Kidney (tissue), 14 donors: ENCODE data around the gene POLA2. TPM values are rescaled to one million over a fixed set of nuclear protein-coding genes. Genes with fewer than 3 reads are reported as not detected.

Experiments
- DNase-seq, 5 donors: peaks; one replicate each; pipeline ENCODE4 v3.0.0-alpha.2; 2013 to 2020
- FAIRE-seq: peaks from 2 replicates; lab custom pipeline; 2012; peaks lifted over from hg19 to GRCh38; lab: Jason Lieb, UNC
- H3K27ac ChIP-seq, 2 donors: one replicate each; pipeline ENCODE4 v1.7.0; 2013; ENCODE audit warnings: low read depth in 2 of 2, low read length in 2 of 2, inconsistent platforms in 1 of 2
- H3K27me3 ChIP-seq: one replicate; pipeline ENCODE4 v1.7.1; 2013; ENCODE audit warnings: low read length, inconsistent platforms; ENCODE audit not compliant: control insufficient read depth, insufficient read depth
- H3K36me3 ChIP-seq, 3 donors: one replicate each; pipeline versions ENCODE4 v1.7.0 to v1.7.1; 2013; ENCODE audit warnings: low read length in 3 of 3, control low read depth in 1 of 3, inconsistent platforms in 1 of 3; ENCODE audit not compliant: insufficient read depth in 3 of 3, control insufficient read depth in 2 of 3
- H3K4me1 ChIP-seq, 3 donors: one replicate each; pipeline versions ENCODE4 v1.7.0 to v1.7.1; 2013; ENCODE audit warnings: low read length in 3 of 3, inconsistent platforms in 1 of 3, low read depth in 1 of 3; ENCODE audit not compliant: control insufficient read depth in 2 of 3, insufficient read depth in 2 of 3
- H3K4me3 ChIP-seq, 3 donors: one replicate each; pipeline versions ENCODE4 v1.7.0 to v1.8.1; 2013; ENCODE audit warnings: low read length in 3 of 3, control low read depth in 1 of 3, inconsistent platforms in 1 of 3
- H3K9ac ChIP-seq, 3 donors: one replicate each; pipeline versions ENCODE4 v1.7.0 to v1.7.1; 2013; ENCODE audit warnings: low read length in 3 of 3, control low read depth in 1 of 3, inconsistent platforms in 1 of 3
- H3K9me3 ChIP-seq, 3 donors: one replicate each; pipeline versions ENCODE4 v1.7.0 to v1.7.1; 2013; ENCODE audit warnings: low read length in 3 of 3, control low read depth in 1 of 3, inconsistent platforms in 1 of 3; ENCODE audit not compliant: control insufficient read depth in 2 of 3, insufficient read depth in 1 of 3
- intact Hi-C: fragments of 100-400 bp; cut with DNase I; formaldehyde crosslinking; loops from one replicate; pipeline ENCODE4 v1.11.1; 2022
- polyA plus RNA-seq: library from polyadenylated mRNA; stranded (reverse); fragments of 350-450 nt; fragmentation: Illumina TruSeq; extraction: RNeasy Lipid Tissue Mini Kit (QIAGEN cat#74804); gene quantifications from one replicate; pipeline ENCODE4 v1.2.3, GENCODE V29; 2014; ENCODE audit warnings: low read depth, low replicate concordance; ENCODE audit not compliant: insufficient read depth
- total RNA-seq: library from RNA; stranded (reverse); fragmentation: NEBNext Ultra II Directional; extraction: Animal tissue kit (Norgen Biotek cat#: 25700); gene quantifications from one replicate; pipeline ENCODE4 v1.2.1, GENCODE V29; 2021
- TF ChIP-seq, protein P1 (sequence below): IDR thresholded peaks from 3 replicates; pipeline ENCODE4 v1.5.1; 2012; ENCODE audit warnings: mild to moderate bottlenecking, moderate library complexity, borderline replicate concordance; ENCODE audit not compliant: insufficient read depth; ENCODE audit errors: extremely low read depth
- donor health status: control.
- donor health status: control.
- donor health status: control.
- donor health status: control.
- donor health status: control.
- donor health status: DM: yes; HTN: yes; CAD: no.
- donor health status: Normal renal cell carcinoma (clear cell type).

The POLA2 gene
- total and polyA plus RNA-seq, 2 donors from 2014 or later = 6.5 to 13.6 TPM

DNA sequence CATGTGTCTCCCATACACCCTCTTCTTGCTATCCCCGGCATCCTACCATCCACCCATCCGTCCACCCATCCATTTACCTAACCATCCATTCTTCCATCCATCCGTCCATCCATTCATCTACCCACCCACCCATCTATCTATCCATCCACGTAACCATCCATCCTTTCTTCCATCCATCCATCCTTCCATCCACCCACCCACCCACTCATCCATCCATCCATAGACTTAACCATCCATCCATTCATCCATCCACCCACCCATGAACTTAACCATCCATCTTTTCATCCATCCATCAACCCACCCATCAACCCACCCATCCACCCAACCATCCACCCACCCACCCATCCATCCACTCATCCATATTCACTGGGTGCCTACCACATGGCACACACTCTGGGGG lies 42.3 kb downstream of the POLA2 start:
- FAIRE-seq (no peak), DNase-seq (no peak)
- Histone ChIP-seq H3K9ac (no peak overlapping the region), H3K4me3 (no peak overlapping the region), H3K4me1 (peaks cover 0 to 18% (median 0%) of the 10 kb centered on the region in 3 donors), H3K36me3 (no peaks in the 10 kb centered on the region), H3K9me3 (no peaks in the 10 kb centered on the region), H3K27me3 (no peaks in the 10 kb centered on the region), H3K27ac (no peak overlapping the region)
- TF ChIP-seq, protein P1, sequence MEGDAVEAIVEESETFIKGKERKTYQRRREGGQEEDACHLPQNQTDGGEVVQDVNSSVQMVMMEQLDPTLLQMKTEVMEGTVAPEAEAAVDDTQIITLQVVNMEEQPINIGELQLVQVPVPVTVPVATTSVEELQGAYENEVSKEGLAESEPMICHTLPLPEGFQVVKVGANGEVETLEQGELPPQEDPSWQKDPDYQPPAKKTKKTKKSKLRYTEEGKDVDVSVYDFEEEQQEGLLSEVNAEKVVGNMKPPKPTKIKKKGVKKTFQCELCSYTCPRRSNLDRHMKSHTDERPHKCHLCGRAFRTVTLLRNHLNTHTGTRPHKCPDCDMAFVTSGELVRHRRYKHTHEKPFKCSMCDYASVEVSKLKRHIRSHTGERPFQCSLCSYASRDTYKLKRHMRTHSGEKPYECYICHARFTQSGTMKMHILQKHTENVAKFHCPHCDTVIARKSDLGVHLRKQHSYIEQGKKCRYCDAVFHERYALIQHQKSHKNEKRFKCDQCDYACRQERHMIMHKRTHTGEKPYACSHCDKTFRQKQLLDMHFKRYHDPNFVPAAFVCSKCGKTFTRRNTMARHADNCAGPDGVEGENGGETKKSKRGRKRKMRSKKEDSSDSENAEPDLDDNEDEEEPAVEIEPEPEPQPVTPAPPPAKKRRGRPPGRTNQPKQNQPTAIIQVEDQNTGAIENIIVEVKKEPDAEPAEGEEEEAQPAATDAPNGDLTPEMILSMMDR = no peak
- intact Hi-C loops = no loop called here

DNA sequence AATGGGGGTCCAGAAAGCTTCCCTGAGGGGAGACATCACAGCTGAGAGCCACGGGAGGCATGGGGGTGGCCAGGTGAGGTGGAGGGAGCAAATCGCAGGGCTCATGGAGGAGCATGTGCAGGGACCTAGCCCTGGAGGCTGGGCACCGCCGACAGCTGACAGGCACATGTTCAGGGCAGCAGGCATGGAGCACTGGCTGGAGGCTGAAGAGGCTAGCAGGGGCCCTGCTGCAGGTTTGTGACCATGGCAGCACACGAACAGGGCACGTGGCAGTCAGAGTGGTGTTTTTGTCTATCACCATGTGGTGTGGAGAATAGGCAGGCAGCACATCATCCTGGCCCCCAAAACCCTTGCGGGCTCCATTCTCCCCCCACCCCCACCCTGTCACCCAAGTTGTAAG lies 42.9 kb downstream of the POLA2 start:
- no peaks in the 10 kb centered on the region for H3K9me3 ChIP-seq
- peaks cover 0 to 18% (median 0%) of the 10 kb centered on the region in 3 donors for H3K4me1 ChIP-seq
- no peak overlapping the region for H3K4me3 ChIP-seq
- no peaks in the 10 kb centered on the region for H3K36me3 ChIP-seq
- H3K27me3 ChIP-seq = no peaks in the 10 kb centered on the region
- H3K9ac ChIP-seq = no peak overlapping the region
- DNase-seq (no peak), FAIRE-seq (no peak)
- H3K27ac ChIP-seq = no peak overlapping the region
- intact Hi-C loops = no loop called here
- TF ChIP-seq, protein P1 = no peak

DNA sequence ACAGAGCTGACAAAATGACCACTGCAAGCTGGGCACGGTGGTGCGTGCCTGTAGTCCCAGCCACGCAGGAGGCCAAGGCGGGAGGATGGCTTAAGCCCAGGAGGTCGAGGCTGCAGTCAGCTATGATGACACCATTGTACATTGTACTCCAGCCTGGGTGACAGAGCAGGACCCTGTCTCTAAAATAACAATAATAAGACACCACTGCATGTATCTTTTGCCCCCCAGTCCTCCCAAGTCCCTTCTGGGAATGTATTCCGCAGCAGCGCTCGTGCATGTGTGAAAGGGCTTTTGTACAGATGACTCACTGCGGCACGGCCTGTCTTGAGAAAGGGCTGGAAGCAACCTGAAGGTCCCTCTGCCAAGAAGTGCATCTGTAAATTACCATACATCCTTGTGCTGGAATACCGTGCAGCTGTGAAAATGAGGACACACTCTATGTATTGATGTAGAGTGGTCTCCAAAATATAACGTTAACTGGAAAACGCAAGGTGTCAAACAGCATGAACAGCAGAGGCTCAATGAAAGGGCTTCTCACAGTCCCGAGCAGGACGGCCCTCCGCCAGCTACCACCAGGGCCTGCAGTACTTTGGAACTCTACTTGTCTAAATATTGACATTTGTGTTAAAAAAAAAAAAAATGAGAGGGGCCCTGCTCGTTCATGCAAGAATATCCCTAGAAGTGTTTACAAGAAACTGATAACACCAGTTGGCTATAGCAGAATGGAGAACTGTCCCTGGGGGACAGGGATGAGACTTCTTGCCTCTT lies 43.9 kb downstream of the POLA2 start:
- H3K27me3 ChIP-seq = no peaks in the 10 kb centered on the region
- no peak for FAIRE-seq
- intact Hi-C loops = no loop called here
- no peak overlapping the region for H3K27ac ChIP-seq
- no peak overlapping the region for H3K9ac ChIP-seq
- no peaks in the 10 kb centered on the region for H3K9me3 ChIP-seq
- peaks cover 0 to 21% (median 0%) of the 10 kb centered on the region in 3 donors for H3K4me1 ChIP-seq
- H3K36me3 ChIP-seq = no peaks in the 10 kb centered on the region
- TF ChIP-seq, protein P1 = no peak
- DNase-seq = no peak
- no peak overlapping the region for H3K4me3 ChIP-seq
